Dermis microvascular lymphatic vessel endothelial cell (primary cell): ENCODE measurements around the gene IFI27. TPM values are rescaled to one million over a fixed set of nuclear protein-coding genes. Genes with fewer than 3 reads are reported as not detected.
"Not testable (repeated sequence)": the region's sequence is repeated elsewhere in the genome, so short reads cannot be mapped to it uniquely, and the experiment has no call there.

ENCODE experiments used
- DNase-seq, 2 donors: peaks; one replicate each; pipeline versions ENCODE4 v3.0.0 to v3.0.0-alpha.2; 2010; ENCODE audit warnings: low read depth in 2 of 2
- total RNA-seq: library from RNA; depleted of rRNA; stranded (reverse); fragments of >200 nt; gene quantifications from 2 replicates; pipeline ENCODE4 v1.2.1, GENCODE V29; 2014

IFI27 gene
- 54.5 and 62.0 TPM in 2 replicates for total RNA-seq

- no peak for DNase-seq
These were observed at the start of gene IFI27 for GRCh38 chr14:94110552-94111181. TSS of gene IFI27 (plus strand) at chr14:94110736.

- DNase-seq, result peak in 1 of 2 donors; percentile 35
These were observed 48.1 kb upstream of the IFI27 start for GRCh38 chr14:94062344-94062940.

GRCh38 chr14:94066089-94066676 is 44.4 kb upstream of the IFI27 start:
- DNase-seq, result peak in 1 of 2 donors; percentile 21

GRCh38 chr14:94072076-94072475 is 38.5 kb upstream of the IFI27 start:
- not testable (repeated sequence) for DNase-seq

- DNase-seq, result no peak
These were observed 36.0 kb upstream of the IFI27 start for GRCh38 chr14:94074534-94074933.

GRCh38 chr14:94075008-94075407 is 35.5 kb upstream of the IFI27 start:
- no peak for DNase-seq

- DNase-seq, result no peak
These were observed 33.3 kb upstream of the IFI27 start for GRCh38 chr14:94077111-94077821.

GRCh38 chr14:94077823-94078222 is 32.7 kb upstream of the IFI27 start:
- DNase-seq, result no peak

GRCh38 chr14:94079891-94080620 is 30.5 kb upstream of the IFI27 start:
- peak; percentile 21 to 64 for DNase-seq

- peak; percentile 86 to 93 for DNase-seq
These were observed 29.7 kb upstream of the IFI27 start, which contains the start of the genes DDX24 and IFI27L1 for GRCh38 chr14:94080621-94081385. TSS of gene DDX24 (minus strand) at chr14:94081202. CDS start at chr14:94079742, 1,460 bp downstream. TSS of gene IFI27L1 (plus strand) at chr14:94081310. CDS start at chr14:94096938, 15,628 bp downstream.

GRCh38 chr14:94081386-94081820 is 29.1 kb upstream of the IFI27 start:
- no peak for DNase-seq

- DNase-seq, result no peak
These were observed 22.6 kb upstream of the IFI27 start for GRCh38 chr14:94087891-94088290.

- DNase-seq, result no peak
These were observed 22.0 kb upstream of the IFI27 start for GRCh38 chr14:94088516-94088915.

GRCh38 chr14:94089479-94089878 is 21.1 kb upstream of the IFI27 start:
- DNase-seq, result no peak

GRCh38 chr14:94093418-94093817 is 17.1 kb upstream of the IFI27 start:
- DNase-seq, result no peak

- DNase-seq, result no peak
These were observed 13.4 kb upstream of the IFI27 start for GRCh38 chr14:94097091-94097490.

- no peak for DNase-seq
These were observed 12.1 kb upstream of the IFI27 start for GRCh38 chr14:94098326-94098992.

- DNase-seq, result no peak
These were observed 11.5 kb upstream of the IFI27 start for GRCh38 chr14:94099006-94099405.

GRCh38 chr14:94100847-94101246 is 9.7 kb upstream of the IFI27 start:
- no peak for DNase-seq

- DNase-seq, result no peak
These were observed 8.8 kb upstream of the IFI27 start for GRCh38 chr14:94101748-94102147.
